Measurements from ENCODE around the gene NEXN.

GRCh38 chr1:77891200-77891599 lies 2.8 kb downstream of the NEXN start:
- TF ChIP-seq NR1H2 (CRISPR knock-in tag; IDR thresholded peaks at IDR 0.05) (no peak), ELF4 (CRISPR knock-in tag; IDR thresholded peaks at IDR 0.05; ENCODE audit: low read depth) (no peak), SP1 (CRISPR knock-in tag; conservative IDR thresholded peaks at IDR 0.05) (no peak), CTCF (IDR thresholded peaks at IDR 0.05) (no peak), HMGXB4 (CRISPR knock-in tag; IDR thresholded peaks at IDR 0.05) (no peak), ATF2 (CRISPR knock-in tag; IDR thresholded peaks at IDR 0.05; ENCODE audit: borderline replicate concordance, low read depth) (no peak), NFE2L1 (CRISPR knock-in tag; IDR thresholded peaks at IDR 0.05) (no peak), JUN (CRISPR knock-in tag; IDR thresholded peaks at IDR 0.05) (no peak)
